CD14-positive monocyte (primary cell): ENCODE data around the gene GIT1. TPM values are rescaled to one million over a fixed set of nuclear protein-coding genes. Genes with fewer than 3 reads are reported as not detected.

Experiments
- DNase-seq, 3 donors: peaks; one replicate each; pipeline ENCODE4 v3.0.0-alpha.2; 2011 to 2022
- H2AFZ ChIP-seq: 2 replicates; pipeline ENCODE4 v1.6.0; 2012; ENCODE audit warnings: mild to moderate bottlenecking, low read depth, low read length, inconsistent platforms; ENCODE audit not compliant: insufficient read depth, poor library complexity, severe bottlenecking
- H3K27ac ChIP-seq, 2 donors: 1 replicate in 1 of 2; 2 replicates in 1 of 2; pipeline ENCODE4 v1.5.1; 2012 to 2013; ENCODE audit warnings: low read length in 2 of 2, control low read depth in 1 of 2, inconsistent platforms in 1 of 2, low read depth in 1 of 2, mild to moderate bottlenecking in 1 of 2
- H3K27me3 ChIP-seq, 2 donors: one replicate each; pipeline versions ENCODE4 v1.6.0 to v1.6.1; 2011 to 2013; ENCODE audit warnings: low read length in 2 of 2; ENCODE audit not compliant: control insufficient read depth in 2 of 2, insufficient read depth in 2 of 2
- H3K36me3 ChIP-seq, 2 donors: replicated peaks in 1 of 2; 1 replicate in 1 of 2; 2 replicates in 1 of 2; pipeline versions ENCODE4 v1.5.1 to v1.6.1; 2012 to 2013; ENCODE audit warnings: low read length in 2 of 2, control low read depth in 1 of 2, inconsistent platforms in 1 of 2, mild to moderate bottlenecking in 1 of 2; ENCODE audit not compliant: insufficient read depth in 2 of 2, control insufficient read depth in 1 of 2
- H3K4me1 ChIP-seq, 2 donors: 1 replicate in 1 of 2; 2 replicates in 1 of 2; pipeline versions ENCODE4 v1.5.1 to v1.6.1; 2012 to 2013; ENCODE audit warnings: low read length in 2 of 2, control low read depth in 1 of 2, inconsistent platforms in 1 of 2, mild to moderate bottlenecking in 1 of 2, moderate library complexity in 1 of 2; ENCODE audit not compliant: insufficient read depth in 2 of 2, control insufficient read depth in 1 of 2
- H3K4me2 ChIP-seq: replicated peaks from 2 replicates; pipeline ENCODE3; 2012; ENCODE audit warnings: low read length, moderate library complexity, mild to moderate bottlenecking; ENCODE audit not compliant: poor library complexity, severe bottlenecking; ENCODE audit errors: extremely low read depth
- H3K4me3 ChIP-seq, 3 experiments: fragments of 200-600 bp in 1 of 3; sonication (generic) in 1 of 3; replicated peaks in 1 of 3; 1 replicate in 2 of 3; 2 replicates in 1 of 3; pipeline ENCODE4 v1.5.1; 2011 to 2013; ENCODE audit warnings: low read length in 3 of 3, mild to moderate bottlenecking in 3 of 3, control low read depth in 2 of 3, low read depth in 2 of 3, inconsistent platforms in 1 of 3, moderate library complexity in 1 of 3
- H3K79me2 ChIP-seq: 2 replicates; pipeline ENCODE4 v1.6.0; 2012; ENCODE audit warnings: mild to moderate bottlenecking, control low read depth, inconsistent platforms, low read length, moderate library complexity; ENCODE audit not compliant: insufficient read depth
- H3K9ac ChIP-seq: 2 replicates; pipeline ENCODE4 v1.6.0; 2017; ENCODE audit warnings: low read length, mild to moderate bottlenecking; ENCODE audit not compliant: insufficient read depth, poor library complexity, severe bottlenecking
- H3K9me3 ChIP-seq, 2 donors: replicated peaks in 1 of 2; 1 replicate in 1 of 2; 2 replicates in 1 of 2; pipeline versions ENCODE4 v1.5.1 to v1.6.1; 2012 to 2013; ENCODE audit warnings: low read length in 2 of 2, control low read depth in 1 of 2; ENCODE audit not compliant: control insufficient read depth in 1 of 2, insufficient read depth in 1 of 2
- H4K20me1 ChIP-seq: 2 replicates; pipeline ENCODE4 v1.6.0; 2012; ENCODE audit warnings: mild to moderate bottlenecking, low read length, control low read depth, moderate library complexity; ENCODE audit not compliant: insufficient read depth
- H3K27ac Mint-ChIP-seq, 7 donors: one replicate each; pipeline ENCODE4 v1.8.0; 2020; ENCODE audit warnings: mild to moderate bottlenecking in 7 of 7, mixed read lengths in 7 of 7, moderate library complexity in 6 of 7, inconsistent platforms in 2 of 7
- H3K27me3 Mint-ChIP-seq, 3 donors: one replicate each; pipeline ENCODE4 v1.8.0; 2021 to 2022; ENCODE audit warnings: low read depth in 3 of 3, mild to moderate bottlenecking in 3 of 3, mixed read lengths in 3 of 3, moderate library complexity in 3 of 3, inconsistent platforms in 1 of 3
- H3K36me3 Mint-ChIP-seq, 2 donors: one replicate each; pipeline ENCODE4 v1.8.0; 2020; ENCODE audit warnings: mixed read lengths in 2 of 2, inconsistent platforms in 1 of 2, mild to moderate bottlenecking in 1 of 2
- H3K4me1 Mint-ChIP-seq: one replicate; pipeline ENCODE4 v1.8.0; 2020; ENCODE audit warnings: mild to moderate bottlenecking, mixed read lengths
- H3K4me3 Mint-ChIP-seq, 2 donors: one replicate each; pipeline ENCODE4 v1.8.0; 2020; ENCODE audit warnings: mild to moderate bottlenecking in 2 of 2, mixed read lengths in 2 of 2, moderate library complexity in 1 of 2
- H3K9me3 Mint-ChIP-seq, 7 donors: one replicate each; pipeline ENCODE4 v1.8.0; 2020 to 2022; ENCODE audit warnings: mixed read lengths in 7 of 7, mild to moderate bottlenecking in 6 of 7, moderate library complexity in 6 of 7, inconsistent platforms in 2 of 7
- CTCF ChIP-seq: fragments of 200-600 bp; IDR thresholded peaks from one replicate; pipeline ENCODE4 v1.8.0; 2022; ENCODE audit warnings: antibody characterized with exemption, mild to moderate bottlenecking
- WGBS: methylation state at CpG from one replicate; pipeline ENCODE4 v1.1.5; 2013; ENCODE audit warnings: missing lambda C conversion rate; ENCODE audit not compliant: insufficient coverage; 5-methylcytosine and 5-hydroxymethylcytosine counted together
- intact Hi-C, 2 donors: fragments of 100-400 bp; cut with micrococcal nuclease; formaldehyde crosslinking; loops; one replicate each; pipeline versions ENCODE4 v1.15.0 to v1.15.1; 2023
- polyA plus RNA-seq, 3 donors: library from polyadenylated mRNA; depleted of rRNA in 1 of 3; unstranded in 2 of 3; stranded (reverse) in 1 of 3; fragments of 300-500 nt in 2 of 3; fragments of >200 nt in 1 of 3; fragmentation: Illumina TruSeq in 2 of 3; gene quantifications; 1 replicate in 2 of 3; 2 replicates in 1 of 3; pipeline ENCODE4 v1.2.3, GENCODE V29; 2012 to 2021

GIT1 gene
- polyA plus RNA-seq, 3 donors = 3.1 to 41.7 (median 4.4) TPM

GRCh38 chr17:29582254-29582765 is 7.1 kb downstream of the GIT1 start:
- H3K4me3 Mint-ChIP-seq = no peak overlapping the region
- Histone ChIP-seq H3K27ac (no peak overlapping the region), H3K36me3 (peaks cover 42 to 56% of the 10 kb centered on the region in 2 donors), H3K27me3 (no peaks in the 10 kb centered on the region), H2AFZ (no peak overlapping the region), H3K79me2 (peaks cover 46% of the 10 kb centered on the region), H3K9ac (no peak overlapping the region), H3K9me3 (no peaks in the 10 kb centered on the region), H3K4me2 (no peak overlapping the region), H3K4me1 (peaks cover 35% of the 10 kb centered on the region in 2 donors), H4K20me1 (peaks cover 76% of the 10 kb centered on the region), H3K4me3 (no peak overlapping the region)
- intact Hi-C loops = loop anchor here in 1 of 2 donors (5.0 to 10.0 kb wide), 2 partner anchors 342 to 510 kb away; no protein-coding TSS in a partner anchor
- 92% methylated on average over 5 of the region's 10 CpGs for WGBS
- H3K27ac Mint-ChIP-seq = peak overlapping the region in 1 of 7 donors; percentile 76
- peaks cover 41 to 63% of the 10 kb centered on the region in 2 donors for H3K36me3 Mint-ChIP-seq
- TF ChIP-seq CTCF = no peak
- peaks cover 38% of the 10 kb centered on the region for H3K4me1 Mint-ChIP-seq
- H3K27me3 Mint-ChIP-seq = no peaks in the 10 kb centered on the region
- DNase-seq = no peak
- H3K9me3 Mint-ChIP-seq = no peaks in the 10 kb centered on the region

- Mint-ChIP-seq H3K4me1 (peaks cover 32% of the 10 kb centered on the region), H3K36me3 (peaks cover 41 to 69% of the 10 kb centered on the region in 2 donors), H3K4me3 (no peak overlapping the region), H3K27me3 (no peaks in the 10 kb centered on the region), H3K9me3 (no peaks in the 10 kb centered on the region), H3K27ac (no peak overlapping the region)
- H3K9me3 ChIP-seq = no peaks in the 10 kb centered on the region
- H3K27me3 ChIP-seq = no peaks in the 10 kb centered on the region
- DNase-seq = no peak
- no peak overlapping the region for H3K4me2 ChIP-seq
- peaks cover 70% of the 10 kb centered on the region for H4K20me1 ChIP-seq
- no peak overlapping the region for H3K9ac ChIP-seq
- H2AFZ ChIP-seq = no peak overlapping the region
- peaks cover 48 to 62% of the 10 kb centered on the region in 2 donors for H3K36me3 ChIP-seq
- H3K79me2 ChIP-seq = peaks cover 40% of the 10 kb centered on the region
- 92% methylated on average over 15 of the region's 20 CpGs for WGBS
- intact Hi-C loops = loop anchor here (2.0 to 10.0 kb wide), 3 partner anchors 37 to 511 kb away; no protein-coding TSS in a partner anchor
- TF ChIP-seq CTCF = no peak
- H3K27ac ChIP-seq = no peak overlapping the region
- peaks cover 29% of the 10 kb centered on the region in 2 donors for H3K4me1 ChIP-seq
- H3K4me3 ChIP-seq = no peak overlapping the region
Observed at GRCh38 chr17:29581583-29582253, 7.7 kb downstream of the GIT1 start.
